BJ (cell line): ENCODE measurements around the gene ITGA1. TPM values are rescaled to one million over a fixed set of nuclear protein-coding genes. Genes with fewer than 3 reads are reported as not detected.
"Not testable (repeated sequence)": the region's sequence is repeated elsewhere in the genome, so short reads cannot be mapped to it uniquely, and the experiment has no call there.

Source experiments
- CTCF ChIA-PET: fragments of 350-600 bp; formaldehyde crosslinking; extraction: SDS; loops from one replicate; lab custom pipeline; 2021; ENCODE audit warnings: antibody characterized with exemption, inconsistent platforms; lab: Yijun Ruan, JAX
- POLR2A ChIA-PET: fragments of 300-600 bp; sonication (Branson Sonifier 250); formaldehyde crosslinking; extraction: SDS; loops from one replicate; lab custom pipeline; 2021; ENCODE audit warnings: antibody characterized with exemption; lab: Charles Lee
- DNase-seq: peaks from one replicate; pipeline ENCODE4 v3.0.0-alpha.2; 2011; ENCODE audit warnings: low read depth
- H3K27me3 ChIP-seq: 2 replicates; pipeline ENCODE4 v1.6.0; 2011; ENCODE audit warnings: low read length; ENCODE audit not compliant: control insufficient read depth, insufficient read depth
- H3K36me3 ChIP-seq: 2 replicates; pipeline ENCODE4 v1.5.1; 2011; ENCODE audit warnings: low read length; ENCODE audit not compliant: control insufficient read depth, insufficient read depth
- H3K4me3 ChIP-seq: 2 replicates; pipeline ENCODE4 v1.5.1; 2011; ENCODE audit warnings: low read depth, mild to moderate bottlenecking, control low read depth, low read length
- CTCF ChIP-seq: IDR thresholded peaks from 2 replicates; pipeline ENCODE4 v1.5.1; 2011; ENCODE audit warnings: low read depth, mild to moderate bottlenecking, control low read depth, inconsistent platforms, low read length, moderate library complexity; ENCODE audit not compliant: insufficient read depth
- polyA plus RNA-seq: library from polyadenylated mRNA; depleted of rRNA; stranded (reverse); fragments of >200 nt; gene quantifications from 2 replicates; pipeline ENCODE4 v1.2.3, GENCODE V29; 2011

The ITGA1 gene
- polyA plus RNA-seq, 1 experiment = 35.2 TPM

GRCh38 chr5:52811067-52811749 lies 23.5 kb downstream of the ITGA1 start:
- TF ChIP-seq CTCF = no peak
- H3K27me3 ChIP-seq = no peaks in the 10 kb centered on the region
- ChIA-PET POLR2A (no interaction called here), CTCF (interaction anchor here (1.6 kb wide), 1 partner anchor 15 kb away, joined by 4 read pairs; no protein-coding TSS in a partner anchor)
- H3K36me3 ChIP-seq = no peaks in the 10 kb centered on the region
- no peak for DNase-seq
- no peak overlapping the region for H3K4me3 ChIP-seq

- Histone ChIP-seq H3K27me3 (no peaks in the 10 kb centered on the region), H3K36me3 (no peaks in the 10 kb centered on the region), H3K4me3 (no peak overlapping the region)
- POLR2A ChIA-PET = no interaction called here
- CTCF ChIA-PET = interaction anchor here (2.0 kb wide), 1 partner anchor 15 kb away, joined by 4 read pairs; no protein-coding TSS in a partner anchor
- no peak for DNase-seq
- no peak for TF ChIP-seq CTCF
Measured at GRCh38 chr5:52814352-52815148, 26.8 kb downstream of the ITGA1 start.

- Histone ChIP-seq H3K4me3 (no peak overlapping the region), H3K27me3 (no peaks in the 10 kb centered on the region), H3K36me3 (no peaks in the 10 kb centered on the region)
- ChIA-PET CTCF (no interaction called here), POLR2A (no interaction called here)
- DNase-seq = no peak
- TF ChIP-seq CTCF = no peak
Measured at GRCh38 chr5:52817818-52818217, 30.1 kb downstream of the ITGA1 start.

GRCh38 chr5:52818360-52818759 lies 30.6 kb downstream of the ITGA1 start:
- no peak overlapping the region for H3K4me3 ChIP-seq
- POLR2A ChIA-PET = no interaction called here
- CTCF ChIA-PET = no interaction called here

GRCh38 chr5:52818807-52819206 lies 31.1 kb downstream of the ITGA1 start:
- H3K4me3 ChIP-seq, H3K27me3 ChIP-seq, POLR2A ChIA-PET, H3K36me3 ChIP-seq, DNase-seq, CTCF ChIA-PET: not testable (repeated sequence)

More at GRCh38 chr5:52818360-52818759, 30.6 kb downstream of the ITGA1 start:
- no peaks in the 10 kb centered on the region for H3K36me3 ChIP-seq
- H3K27me3 ChIP-seq = no peaks in the 10 kb centered on the region
- no peak for DNase-seq
- no peak for TF ChIP-seq CTCF
